ENCODE measurements around the gene SPX.

Gene SPX

DNA sequence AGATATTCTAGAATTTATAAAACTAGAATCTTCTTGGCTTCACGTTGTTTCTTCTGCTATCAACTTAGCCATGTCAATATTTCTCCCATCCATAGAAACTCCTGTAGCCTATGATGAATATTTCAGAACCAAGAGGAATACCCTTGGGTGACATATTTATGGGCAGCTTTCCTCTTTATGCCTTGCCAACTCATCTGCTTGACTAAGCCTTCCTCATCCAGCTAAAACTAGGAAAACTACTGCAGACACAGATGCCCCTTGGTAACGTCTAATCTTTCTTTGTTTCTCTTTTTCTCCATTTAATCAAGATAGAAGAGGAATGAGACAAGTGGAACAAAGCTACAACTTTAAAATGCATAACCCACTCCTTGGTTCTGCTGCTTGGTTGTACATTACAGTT lies 18.2 kb upstream of the SPX start:
- Histone ChIP-seq H3K27me3 (ENCODE audit: insufficient read depth, low read depth, severe bottlenecking) (no peaks in the 10 kb centered on the region), H3K9me3 (ENCODE audit: severe bottlenecking) (no peaks in the 10 kb centered on the region), H3K36me3 (peaks cover 11% of the 10 kb centered on the region), H3K4me3 (ENCODE audit: low read depth, low read length) (no peak overlapping the region), H3K27ac (no peak overlapping the region)
- DNase-seq: no peak
- no peak for TF ChIP-seq CTCF (IDR thresholded peaks at IDR 0.05; ENCODE audit: low read depth, low read length)

DNA sequence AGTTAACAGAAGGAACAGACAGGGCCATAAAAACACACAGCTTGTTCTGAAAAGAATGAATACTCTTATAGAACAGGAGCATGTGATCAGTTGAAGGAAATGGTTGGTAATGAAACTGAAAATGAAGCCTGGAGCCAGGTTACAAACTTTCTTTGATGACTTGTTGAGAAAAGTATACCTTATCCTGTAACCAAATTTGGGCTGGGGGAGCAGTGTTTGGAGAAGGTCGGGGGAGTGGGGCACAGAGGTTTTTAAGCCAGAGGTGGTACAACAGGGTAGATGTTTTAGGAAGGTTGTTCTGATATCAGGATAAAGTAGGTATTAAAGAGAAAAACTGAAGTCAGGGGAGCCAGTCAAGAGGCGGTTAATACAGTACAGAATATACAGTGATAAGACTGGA lies 16.3 kb upstream of the SPX start:
- Histone ChIP-seq H3K9me3 (ENCODE audit: severe bottlenecking) (no peaks in the 10 kb centered on the region), H3K27ac (no peak overlapping the region), H3K4me3 (ENCODE audit: low read depth, low read length) (no peak overlapping the region), H3K27me3 (ENCODE audit: insufficient read depth, low read depth, severe bottlenecking) (no peaks in the 10 kb centered on the region), H3K36me3 (peaks cover 17% of the 10 kb centered on the region)
- TF ChIP-seq CTCF (IDR thresholded peaks at IDR 0.05; ENCODE audit: low read depth, low read length): no peak
- no peak for DNase-seq

- Histone ChIP-seq H3K27me3 (ENCODE audit: insufficient read depth, low read depth, severe bottlenecking) (no peaks in the 10 kb centered on the region), H3K9me3 (ENCODE audit: severe bottlenecking) (no peaks in the 10 kb centered on the region), H3K27ac (no peak overlapping the region), H3K36me3 (peaks cover 10% of the 10 kb centered on the region), H3K4me3 (ENCODE audit: low read depth, low read length) (no peak overlapping the region)
- DNase-seq: no peak
- no peak for TF ChIP-seq CTCF (IDR thresholded peaks at IDR 0.05; ENCODE audit: low read depth, low read length)
Observed at GRCh38 chr12:21516281-21516680, 9.8 kb upstream of the SPX start.

GRCh38 chr12:21518451-21518850 lies 7.6 kb upstream of the SPX start:
- Histone ChIP-seq H3K4me3 (ENCODE audit: low read depth, low read length) (no peak overlapping the region), H3K27ac (no peak overlapping the region), H3K27me3 (ENCODE audit: insufficient read depth, low read depth, severe bottlenecking) (no peaks in the 10 kb centered on the region), H3K36me3 (peaks cover 10% of the 10 kb centered on the region), H3K9me3 (ENCODE audit: severe bottlenecking) (no peaks in the 10 kb centered on the region)
- DNase-seq: no peak
- no peak for TF ChIP-seq CTCF (IDR thresholded peaks at IDR 0.05; ENCODE audit: low read depth, low read length)

GRCh38 chr12:21521541-21521940 lies 4.6 kb upstream of the SPX start:
- Histone ChIP-seq H3K4me3 (ENCODE audit: low read depth, low read length) (no peak overlapping the region), H3K27me3 (ENCODE audit: insufficient read depth, low read depth, severe bottlenecking) (no peaks in the 10 kb centered on the region), H3K9me3 (ENCODE audit: severe bottlenecking) (no peaks in the 10 kb centered on the region), H3K27ac (no peak overlapping the region), H3K36me3 (no peaks in the 10 kb centered on the region)
- no peak for TF ChIP-seq CTCF (IDR thresholded peaks at IDR 0.05; ENCODE audit: low read depth, low read length)
- no peak for DNase-seq

- no peak for TF ChIP-seq CTCF (IDR thresholded peaks at IDR 0.05; ENCODE audit: low read depth, low read length)
Observed at GRCh38 chr12:21523148-21523547, 2.9 kb upstream of the SPX start.

More at GRCh38 chr12:21523148-21523547, 2.9 kb upstream of the SPX start:
- DNase-seq: no peak
- Histone ChIP-seq H3K36me3 (no peaks in the 10 kb centered on the region), H3K27me3 (ENCODE audit: insufficient read depth, low read depth, severe bottlenecking) (peaks cover 2% of the 10 kb centered on the region), H3K4me3 (ENCODE audit: low read depth, low read length) (no peak overlapping the region), H3K27ac (no peak overlapping the region), H3K9me3 (ENCODE audit: severe bottlenecking) (no peaks in the 10 kb centered on the region)

Data from WERI-Rb-1 (cell line).